Kidney (tissue), 14 donors: ENCODE data around the gene EBF3. TPM values are rescaled to one million over a fixed set of nuclear protein-coding genes. Genes with fewer than 3 reads are reported as not detected.

Experiments
- DNase-seq, 5 donors: peaks; one replicate each; pipeline ENCODE4 v3.0.0-alpha.2; 2013 to 2020
- FAIRE-seq: peaks from 2 replicates; lab custom pipeline; 2012; peaks lifted over from hg19 to GRCh38; lab: Jason Lieb, UNC
- H3K27ac ChIP-seq, 2 donors: one replicate each; pipeline ENCODE4 v1.7.0; 2013; ENCODE audit warnings: low read depth in 2 of 2, low read length in 2 of 2, inconsistent platforms in 1 of 2
- H3K27me3 ChIP-seq: one replicate; pipeline ENCODE4 v1.7.1; 2013; ENCODE audit warnings: low read length, inconsistent platforms; ENCODE audit not compliant: control insufficient read depth, insufficient read depth
- H3K36me3 ChIP-seq, 3 donors: one replicate each; pipeline versions ENCODE4 v1.7.0 to v1.7.1; 2013; ENCODE audit warnings: low read length in 3 of 3, control low read depth in 1 of 3, inconsistent platforms in 1 of 3; ENCODE audit not compliant: insufficient read depth in 3 of 3, control insufficient read depth in 2 of 3
- H3K4me1 ChIP-seq, 3 donors: one replicate each; pipeline versions ENCODE4 v1.7.0 to v1.7.1; 2013; ENCODE audit warnings: low read length in 3 of 3, inconsistent platforms in 1 of 3, low read depth in 1 of 3; ENCODE audit not compliant: control insufficient read depth in 2 of 3, insufficient read depth in 2 of 3
- H3K4me3 ChIP-seq, 3 donors: one replicate each; pipeline versions ENCODE4 v1.7.0 to v1.8.1; 2013; ENCODE audit warnings: low read length in 3 of 3, control low read depth in 1 of 3, inconsistent platforms in 1 of 3
- H3K9ac ChIP-seq, 3 donors: one replicate each; pipeline versions ENCODE4 v1.7.0 to v1.7.1; 2013; ENCODE audit warnings: low read length in 3 of 3, control low read depth in 1 of 3, inconsistent platforms in 1 of 3
- H3K9me3 ChIP-seq, 3 donors: one replicate each; pipeline versions ENCODE4 v1.7.0 to v1.7.1; 2013; ENCODE audit warnings: low read length in 3 of 3, control low read depth in 1 of 3, inconsistent platforms in 1 of 3; ENCODE audit not compliant: control insufficient read depth in 2 of 3, insufficient read depth in 1 of 3
- CTCF ChIP-seq: IDR thresholded peaks from 3 replicates; pipeline ENCODE4 v1.5.1; 2012; ENCODE audit warnings: mild to moderate bottlenecking, moderate library complexity, borderline replicate concordance; ENCODE audit not compliant: insufficient read depth; ENCODE audit errors: extremely low read depth
- intact Hi-C: fragments of 100-400 bp; cut with DNase I; formaldehyde crosslinking; loops from one replicate; pipeline ENCODE4 v1.11.1; 2022
- polyA plus RNA-seq: library from polyadenylated mRNA; stranded (reverse); fragments of 350-450 nt; fragmentation: Illumina TruSeq; extraction: RNeasy Lipid Tissue Mini Kit (QIAGEN cat#74804); gene quantifications from one replicate; pipeline ENCODE4 v1.2.3, GENCODE V29; 2014; ENCODE audit warnings: low read depth, low replicate concordance; ENCODE audit not compliant: insufficient read depth
- total RNA-seq: library from RNA; stranded (reverse); fragmentation: NEBNext Ultra II Directional; extraction: Animal tissue kit (Norgen Biotek cat#: 25700); gene quantifications from one replicate; pipeline ENCODE4 v1.2.1, GENCODE V29; 2021
- donor health status: control.
- donor health status: control.
- donor health status: control.
- donor health status: control.
- donor health status: control.
- donor health status: DM: yes; HTN: yes; CAD: no.
- donor health status: Normal renal cell carcinoma (clear cell type).

Gene EBF3
- total and polyA plus RNA-seq, 2 donors from 2014 or later: 0.09 to 0.98 TPM

GRCh38 chr10:129946859-129947258 is 17.2 kb downstream of the EBF3 start:
- Histone ChIP-seq H3K27ac (no peak overlapping the region), H3K4me3 (no peak overlapping the region), H3K9me3 (no peaks in the 10 kb centered on the region), H3K36me3 (no peaks in the 10 kb centered on the region), H3K27me3 (no peaks in the 10 kb centered on the region), H3K4me1 (no peaks in the 10 kb centered on the region), H3K9ac (no peak overlapping the region)
- no peak for TF ChIP-seq CTCF
- no peak for DNase-seq
- FAIRE-seq: no peak
- intact Hi-C loops: no loop called here

DNA sequence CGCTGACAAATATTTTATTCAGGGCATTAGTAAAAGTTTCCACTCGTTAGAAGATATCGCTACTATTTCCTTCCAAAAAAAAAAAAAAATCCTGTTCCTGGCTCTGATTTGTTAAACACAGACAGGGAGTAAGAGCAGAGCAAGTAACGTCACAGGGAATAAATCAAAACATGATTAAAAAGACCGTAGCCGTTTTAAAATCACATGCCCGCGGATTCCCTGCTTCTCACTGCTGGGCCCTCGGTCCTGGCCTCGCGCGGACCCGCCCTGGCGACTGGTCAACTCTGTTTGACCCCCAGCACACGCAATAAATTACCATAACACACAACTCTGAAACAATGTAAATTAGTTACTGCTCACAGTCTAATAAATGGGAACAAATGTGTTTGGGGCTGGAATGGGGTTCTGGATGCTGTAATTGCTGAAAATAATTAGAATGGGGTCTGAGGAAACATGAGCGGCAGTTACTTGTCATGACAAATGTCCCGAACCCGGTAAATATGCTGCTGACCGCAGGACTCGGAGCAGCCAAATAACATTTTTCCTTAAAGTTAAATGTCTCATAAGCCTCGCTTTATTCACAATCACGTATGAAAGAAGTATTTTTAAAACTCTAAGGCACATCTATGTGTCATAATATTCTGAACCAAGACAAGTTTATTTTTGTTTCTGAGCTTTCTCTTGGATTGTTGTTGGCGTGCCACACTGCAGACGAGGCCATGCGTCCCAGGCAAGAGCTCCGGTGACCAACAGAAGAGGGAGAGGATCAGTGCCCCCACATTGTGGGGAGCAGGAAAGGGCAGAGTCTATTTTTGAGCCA is 17.9 kb downstream of the EBF3 start:
- peak overlapping the region; percentile 34 to 37 for H3K27ac ChIP-seq
- intact Hi-C loops: no loop called here
- H3K9ac ChIP-seq: no peak overlapping the region
- no peaks in the 10 kb centered on the region for H3K9me3 ChIP-seq
- no peak overlapping the region for H3K4me3 ChIP-seq
- FAIRE-seq: no peak
- H3K36me3 ChIP-seq: no peaks in the 10 kb centered on the region
- TF ChIP-seq CTCF: no peak
- H3K4me1 ChIP-seq: no peaks in the 10 kb centered on the region
- DNase-seq: peak in 2 of 5 donors; percentile 54 to 84
- no peaks in the 10 kb centered on the region for H3K27me3 ChIP-seq

GRCh38 chr10:129945526-129945925 is 18.5 kb downstream of the EBF3 start:
- Histone ChIP-seq H3K27ac (no peak overlapping the region), H3K36me3 (no peaks in the 10 kb centered on the region), H3K4me1 (no peaks in the 10 kb centered on the region), H3K9ac (no peak overlapping the region), H3K27me3 (no peaks in the 10 kb centered on the region), H3K9me3 (no peaks in the 10 kb centered on the region), H3K4me3 (no peak overlapping the region)
- FAIRE-seq: no peak
- DNase-seq: no peak
- TF ChIP-seq CTCF: no peak
- intact Hi-C loops: no loop called here
